GM18873 (cell line): ENCODE results near the gene GNAQ.

ENCODE experiments used
- ATAC-seq: cut with Tn5 transposase; IDR thresholded peaks from one replicate; pipeline ENCODE4 v1.9.1; 2021; ENCODE audit warnings: mild to moderate bottlenecking, moderate library complexity, moderate number of reproducible peaks; ENCODE audit not compliant: unreplicated experiment, low FRiP score

GNAQ gene

GRCh38 chr9:77951369-77951768 lies 80.2 kb downstream of the GNAQ start:
- no peak for ATAC-seq

- no peak for ATAC-seq
Observed at GRCh38 chr9:77949751-77950436, 81.7 kb downstream of the GNAQ start.

- no peak for ATAC-seq
Observed at GRCh38 chr9:77947651-77948050, 84.0 kb downstream of the GNAQ start.

DNA sequence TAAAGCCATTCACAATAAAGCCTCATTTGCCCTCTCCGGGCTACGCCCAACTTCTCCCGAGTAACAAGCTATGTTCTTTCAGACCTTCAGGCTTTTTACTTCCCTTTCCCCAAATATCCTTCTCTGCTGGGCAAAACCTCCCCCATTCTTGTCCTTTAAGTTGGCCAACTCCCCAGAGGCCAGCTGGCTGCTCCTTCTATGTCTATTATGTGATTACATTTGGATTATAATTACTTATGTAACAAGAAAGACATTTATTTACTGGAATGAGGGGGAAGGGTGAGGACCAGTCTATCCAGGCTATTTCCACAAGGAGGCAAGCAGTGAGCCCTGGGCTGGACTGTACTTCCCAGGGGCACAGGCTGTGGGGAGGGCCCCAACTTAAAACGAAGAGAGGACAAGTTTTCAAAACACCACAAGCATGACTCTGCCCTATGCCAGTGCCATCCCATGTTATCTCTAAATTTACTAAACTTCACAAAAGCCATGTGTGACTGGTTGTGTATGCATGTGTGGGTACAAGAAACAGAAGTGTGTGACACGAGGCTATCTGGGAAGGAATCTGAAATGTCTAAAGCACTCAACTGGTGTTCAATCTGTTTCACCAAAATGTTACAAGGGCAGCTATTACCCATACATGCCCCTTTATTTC lies 84.5 kb downstream of the GNAQ start:
- ATAC-seq = no peak

DNA sequence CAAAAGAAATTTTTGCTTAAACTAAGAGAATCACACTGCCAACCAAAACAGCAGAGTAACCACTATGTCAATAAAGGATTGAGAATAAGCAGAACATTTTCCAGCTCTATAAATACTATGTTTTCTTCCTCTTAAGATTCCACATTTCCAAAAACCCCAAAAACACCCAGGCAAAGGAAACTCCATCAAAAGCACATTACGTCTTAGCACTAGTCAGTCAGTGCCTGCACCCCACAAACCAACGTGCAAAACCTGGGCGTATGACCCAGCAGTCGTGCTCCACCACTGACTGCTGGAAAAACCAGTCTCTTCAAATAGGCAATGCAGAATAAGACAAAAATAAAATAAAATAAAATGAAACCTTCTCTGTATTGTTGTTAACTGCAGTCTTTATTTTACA lies 85.3 kb downstream of the GNAQ start:
- no peak for ATAC-seq

GRCh38 chr9:77945798-77946197 lies 85.8 kb downstream of the GNAQ start:
- no peak for ATAC-seq

- no peak for ATAC-seq
Observed at GRCh38 chr9:77944556-77945243, 86.9 kb downstream of the GNAQ start.

DNA sequence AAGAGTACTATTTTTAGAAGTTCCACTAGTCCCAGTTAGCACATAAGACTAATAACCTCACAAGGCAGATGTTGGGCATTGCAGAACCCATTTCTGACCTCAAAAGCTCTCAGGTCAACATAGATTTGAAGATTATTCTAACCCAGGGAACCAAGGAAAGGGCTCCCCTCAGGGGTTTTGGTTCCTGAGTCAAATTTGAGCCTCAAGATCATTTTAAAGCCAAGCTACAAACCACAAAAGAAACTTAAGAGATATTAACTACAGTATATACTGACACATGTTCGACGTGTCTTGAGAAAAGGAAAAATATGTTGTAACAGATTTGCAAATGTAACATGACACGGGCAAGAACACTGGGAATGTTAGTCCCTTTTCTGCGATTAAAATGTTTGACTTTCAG lies 88.6 kb downstream of the GNAQ start:
- no peak for ATAC-seq

GRCh38 chr9:77939149-77939668 lies 92.4 kb downstream of the GNAQ start:
- no peak for ATAC-seq

DNA sequence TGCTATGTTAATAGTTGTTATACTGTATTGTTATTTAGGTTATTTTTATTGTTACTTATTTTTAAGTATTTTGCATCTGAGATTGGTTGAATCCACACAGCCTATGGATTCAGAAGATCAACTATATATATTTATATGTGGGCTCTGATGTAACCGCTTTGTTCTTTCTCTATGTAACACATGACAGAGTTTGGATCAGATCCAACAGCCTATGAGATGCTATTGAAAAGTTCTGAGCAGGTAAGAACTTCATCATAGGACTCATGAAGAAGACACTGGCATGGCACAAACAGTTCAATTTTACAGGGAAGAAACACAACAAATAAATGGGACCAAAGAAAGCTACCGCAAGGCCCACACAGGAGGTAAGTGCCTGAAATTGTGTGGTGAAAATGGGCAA lies 93.4 kb downstream of the GNAQ start:
- ATAC-seq = no peak

DNA sequence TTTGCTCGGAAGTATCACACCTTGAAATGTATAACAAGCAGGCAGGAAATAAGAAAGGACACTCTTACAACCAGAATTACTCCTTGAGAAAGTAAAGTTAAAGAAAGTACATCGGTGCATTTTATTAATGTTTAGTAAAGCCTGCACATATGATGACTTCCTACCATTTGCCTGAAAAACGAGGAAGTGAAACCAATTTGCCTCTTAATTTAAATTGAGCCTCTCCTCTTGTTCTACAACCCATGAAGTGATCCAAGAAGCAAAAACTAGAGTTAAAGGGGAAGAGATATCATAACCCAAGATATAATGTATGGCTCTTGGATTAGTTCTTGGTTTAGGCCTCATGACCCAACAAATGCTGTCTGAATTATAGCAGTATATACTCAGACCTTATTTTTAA lies 95.6 kb downstream of the GNAQ start:
- ATAC-seq = no peak

DNA sequence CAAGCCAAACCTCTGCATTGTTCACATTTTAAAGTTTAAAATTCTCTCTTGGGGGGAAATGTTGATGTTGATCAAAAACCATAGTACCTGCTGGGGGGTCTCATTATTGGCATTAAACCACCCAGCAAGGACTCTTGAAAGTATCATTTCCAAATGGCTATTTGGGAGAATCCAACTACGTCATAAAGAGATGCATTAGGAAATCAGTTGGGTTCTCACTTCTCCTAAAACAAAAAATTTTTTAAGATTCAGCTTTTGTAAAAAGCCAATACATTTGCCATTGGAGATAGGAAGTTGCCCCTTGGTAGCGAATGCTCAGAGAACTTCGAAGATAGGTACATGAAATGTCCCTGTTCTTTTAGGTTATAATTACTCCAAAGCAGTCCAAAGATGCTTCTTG lies 96.4 kb downstream of the GNAQ start:
- ATAC-seq = no peak

DNA sequence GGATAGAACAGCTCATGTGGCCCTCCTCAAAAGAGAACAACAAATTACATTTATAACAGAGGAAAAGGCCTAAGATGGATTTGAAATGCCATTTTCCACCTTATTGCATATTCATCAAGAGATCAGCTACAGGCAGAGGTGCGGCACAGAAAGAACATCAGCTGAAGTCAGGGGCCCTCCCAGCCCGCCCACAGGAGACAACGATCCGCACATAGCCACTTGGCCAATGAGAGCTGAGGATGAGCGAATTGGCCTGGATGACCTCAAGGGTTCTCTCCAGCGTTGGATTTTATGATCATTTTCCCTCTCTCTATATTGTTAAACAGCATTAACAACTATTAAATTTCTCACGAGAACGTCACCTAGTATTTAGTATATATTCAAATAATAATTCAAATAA lies 97.6 kb downstream of the GNAQ start:
- no peak for ATAC-seq

- ATAC-seq = no peak
Observed at GRCh38 chr9:77933019-77933418, 98.6 kb downstream of the GNAQ start.

- no peak for ATAC-seq
Observed at GRCh38 chr9:77929942-77930341, 101.7 kb downstream of the GNAQ start.

GRCh38 chr9:77927265-77927664 lies 104.3 kb downstream of the GNAQ start:
- no peak for ATAC-seq

DNA sequence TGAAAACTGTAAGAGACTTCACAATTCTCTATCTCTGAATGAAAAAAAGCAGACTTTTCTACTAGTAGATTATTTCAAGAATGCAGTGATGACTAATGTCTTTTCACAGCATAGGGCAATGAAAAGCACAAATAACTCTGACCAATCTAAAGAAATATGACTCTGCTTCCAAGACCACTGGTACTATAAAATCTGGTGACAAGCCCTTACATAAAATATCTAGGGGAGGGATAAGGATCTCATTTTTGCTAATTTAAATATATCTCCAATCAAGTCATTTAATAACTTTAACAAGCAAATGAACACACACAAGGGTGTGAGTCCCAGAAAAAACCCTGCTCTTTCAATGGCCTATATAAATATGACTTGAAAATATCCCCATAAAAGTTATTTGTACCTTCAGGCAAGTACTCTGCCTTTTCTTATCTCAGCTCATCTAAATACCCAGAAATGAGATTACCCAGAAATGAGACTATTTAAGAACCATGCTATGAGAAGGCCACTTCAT lies 105.2 kb downstream of the GNAQ start:
- ATAC-seq = no peak

GRCh38 chr9:77922591-77922990 lies 109.0 kb downstream of the GNAQ start:
- no peak for ATAC-seq

GRCh38 chr9:77917800-77918199 lies 113.8 kb downstream of the GNAQ start:
- ATAC-seq = no peak

GRCh38 chr9:77916820-77917219 lies 114.8 kb downstream of the GNAQ start:
- ATAC-seq = no peak

DNA sequence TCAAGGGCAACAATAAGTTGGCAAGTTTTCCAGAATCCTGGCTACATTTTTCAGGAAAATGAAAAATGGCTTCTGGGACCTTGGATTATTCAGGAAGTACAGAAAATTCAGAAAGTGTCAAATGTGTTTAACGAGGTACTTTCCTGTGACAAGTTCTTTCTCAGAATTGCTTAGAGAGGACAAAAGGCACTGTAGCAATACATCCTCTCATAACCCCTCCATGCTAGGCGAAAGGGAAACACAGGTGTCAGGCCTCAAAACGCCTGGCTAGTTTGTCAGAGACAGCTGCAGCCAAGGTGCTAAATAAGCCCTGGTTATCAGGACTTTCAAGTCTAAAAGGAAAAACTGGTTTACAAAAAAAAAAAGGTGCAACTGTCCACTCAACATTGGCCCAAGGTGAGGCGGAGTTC lies 115.2 kb downstream of the GNAQ start:
- ATAC-seq = no peak
